ENCODE measurements around the gene SIPA1L3.

The SIPA1L3 gene

GRCh38 chr19:38152461-38153379 is 245.7 kb downstream of the SIPA1L3 start:
- DNase-seq (ENCODE audit: low read depth): no peak

DNA sequence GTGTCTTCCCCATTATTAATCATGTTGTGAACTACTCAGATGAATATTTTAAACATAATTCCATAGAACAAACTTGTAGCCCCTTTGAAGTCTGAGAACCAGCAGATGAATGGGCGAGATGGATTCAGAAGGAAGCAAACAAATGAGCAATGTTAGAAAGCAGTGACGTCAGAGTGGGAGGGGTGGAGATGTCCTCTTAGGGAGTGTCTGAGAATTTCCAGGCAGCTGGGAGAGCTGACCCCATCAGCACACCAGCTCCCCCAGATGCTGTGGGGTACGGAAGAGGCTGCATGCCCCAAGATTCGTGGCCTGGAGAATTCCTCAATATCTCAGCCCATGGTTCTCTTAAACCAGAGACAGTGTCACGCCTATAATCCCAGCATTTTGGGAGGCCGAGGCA is 248.4 kb downstream of the SIPA1L3 start:
- no peak for DNase-seq (ENCODE audit: low read depth)

DNA sequence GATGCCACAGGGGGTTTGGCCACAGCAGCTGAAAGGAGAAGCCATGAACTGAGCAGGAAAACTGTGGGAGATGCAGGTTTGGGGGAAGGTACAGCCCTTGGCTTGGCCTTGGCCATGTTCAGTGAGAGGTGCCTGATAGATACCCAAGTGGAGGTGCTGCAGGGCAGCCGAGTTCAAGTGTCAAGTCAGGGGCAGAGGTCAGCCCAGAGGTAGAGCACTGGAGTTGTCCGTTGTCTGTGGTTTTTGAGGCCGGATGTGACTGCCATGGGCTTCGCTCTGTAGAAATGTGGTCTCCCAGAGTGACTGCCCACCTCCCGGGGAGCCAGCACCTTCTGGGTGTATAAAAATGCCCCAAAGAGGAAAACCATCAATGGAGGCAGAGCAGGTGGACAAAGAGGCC is 251.7 kb downstream of the SIPA1L3 start:
- DNase-seq (ENCODE audit: low read depth): no peak

- no peak for DNase-seq (ENCODE audit: low read depth)
These were observed 255.1 kb downstream of the SIPA1L3 start for GRCh38 chr19:38162094-38162493.

GRCh38 chr19:38162632-38163031 is 255.6 kb downstream of the SIPA1L3 start:
- no peak for DNase-seq (ENCODE audit: low read depth)

GRCh38 chr19:38163419-38164290 is 256.6 kb downstream of the SIPA1L3 start:
- DNase-seq (ENCODE audit: low read depth): no peak

DNA sequence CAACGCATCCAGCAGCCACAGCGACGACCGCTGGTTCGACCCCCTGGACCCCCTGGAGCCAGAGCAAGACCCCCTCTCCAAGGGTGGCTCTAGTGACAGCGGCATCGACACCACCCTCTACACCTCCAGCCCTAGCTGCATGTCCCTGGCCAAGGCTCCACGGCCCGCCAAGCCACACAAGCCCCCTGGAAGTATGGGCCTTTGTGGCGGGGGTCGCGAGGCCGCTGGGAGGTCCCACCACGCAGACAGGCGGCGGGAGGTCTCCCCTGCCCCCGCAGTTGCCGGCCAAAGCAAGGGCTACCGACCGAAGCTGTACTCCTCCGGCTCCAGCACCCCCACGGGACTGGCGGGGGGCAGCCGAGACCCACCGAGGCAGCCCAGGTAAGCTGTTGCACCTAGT is 257.5 kb downstream of the SIPA1L3 start:
- no peak for DNase-seq (ENCODE audit: low read depth)

DNA sequence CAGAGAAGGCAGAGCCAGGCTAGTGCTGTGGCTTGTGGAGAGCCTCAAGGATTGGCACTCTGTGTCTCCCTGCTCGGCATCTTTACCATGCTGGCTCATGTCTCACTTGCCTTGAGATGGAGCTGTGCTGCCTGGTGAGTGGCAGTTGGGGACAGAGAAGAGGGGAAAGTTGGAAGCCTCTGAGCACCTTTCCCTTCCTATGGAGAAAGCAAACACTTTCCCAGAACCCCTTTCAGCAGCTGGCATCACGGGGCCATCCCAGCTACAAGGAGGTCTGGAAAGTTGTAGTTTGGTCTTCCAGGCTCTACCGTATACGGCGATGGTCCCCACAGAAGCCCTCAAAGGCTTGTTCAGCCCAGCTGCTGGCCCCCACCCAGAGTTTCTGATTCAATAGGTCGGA is 258.3 kb downstream of the SIPA1L3 start:
- DNase-seq (ENCODE audit: low read depth): no peak

- DNase-seq (ENCODE audit: low read depth): no peak
These were observed 261.6 kb downstream of the SIPA1L3 start for GRCh38 chr19:38168637-38169036.

DNA sequence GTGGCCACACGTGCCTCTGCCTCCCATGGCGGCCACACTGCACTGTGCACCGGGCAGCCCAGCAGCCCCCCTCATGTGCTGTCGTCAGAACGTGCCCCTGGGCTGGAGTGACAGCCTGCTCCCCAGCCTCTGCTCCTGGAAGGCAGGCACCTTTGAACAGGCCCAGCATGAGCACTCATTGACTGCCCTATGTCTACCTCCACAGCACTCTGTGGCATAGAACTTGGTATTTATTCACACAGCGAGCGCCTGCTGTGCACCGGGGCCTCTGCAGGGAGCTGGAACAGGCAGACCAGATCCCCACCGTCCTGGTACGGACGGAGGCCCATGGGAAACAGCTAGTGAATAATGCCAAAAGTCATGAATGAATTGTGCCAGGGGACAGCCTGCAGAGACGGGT is 263.3 kb downstream of the SIPA1L3 start:
- DNase-seq (ENCODE audit: low read depth): no peak

DNA sequence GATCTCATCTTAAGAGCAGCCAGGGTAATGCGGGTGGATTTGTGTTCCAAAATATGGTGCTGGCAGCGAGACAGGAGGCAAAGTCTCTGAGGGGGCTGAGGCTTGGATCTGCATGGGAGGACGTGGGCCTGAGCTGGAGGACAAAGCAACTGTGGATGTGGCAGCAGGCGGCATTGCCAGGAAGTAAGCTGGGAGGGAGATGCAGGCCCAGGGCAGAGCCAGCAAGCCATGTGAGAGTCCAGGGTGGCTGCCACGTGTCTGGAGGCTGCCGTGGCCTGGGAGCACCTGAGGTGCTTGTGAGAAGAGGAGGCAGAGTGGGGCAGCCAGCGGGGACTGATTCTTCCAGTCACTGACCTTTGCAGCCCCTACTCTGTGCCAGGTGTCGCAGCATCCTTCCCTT is 265.0 kb downstream of the SIPA1L3 start:
- no peak for DNase-seq (ENCODE audit: low read depth)

GRCh38 chr19:38173291-38174041 is 266.5 kb downstream of the SIPA1L3 start:
- DNase-seq (ENCODE audit: low read depth): no peak

DNA sequence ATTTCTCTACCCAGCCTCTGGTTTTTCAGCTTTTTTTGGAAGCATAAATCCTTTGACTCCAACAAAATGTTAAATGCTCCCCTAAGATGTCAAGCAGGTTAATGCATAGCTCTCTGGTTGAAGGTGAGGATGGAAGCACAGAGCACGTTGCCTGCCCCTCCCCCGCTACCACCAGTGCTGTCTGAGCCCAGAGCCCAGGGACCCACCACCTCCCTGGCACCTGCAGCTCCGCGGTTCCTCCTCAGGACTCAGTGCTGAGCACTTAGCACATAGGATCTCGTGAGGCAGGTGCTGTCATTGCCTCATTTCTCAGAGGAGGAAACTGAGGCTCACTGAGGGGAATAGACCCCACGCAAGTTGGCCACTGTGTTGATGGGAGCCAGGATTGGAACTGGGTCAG is 268.4 kb downstream of the SIPA1L3 start:
- DNase-seq (ENCODE audit: low read depth): no peak

DNA sequence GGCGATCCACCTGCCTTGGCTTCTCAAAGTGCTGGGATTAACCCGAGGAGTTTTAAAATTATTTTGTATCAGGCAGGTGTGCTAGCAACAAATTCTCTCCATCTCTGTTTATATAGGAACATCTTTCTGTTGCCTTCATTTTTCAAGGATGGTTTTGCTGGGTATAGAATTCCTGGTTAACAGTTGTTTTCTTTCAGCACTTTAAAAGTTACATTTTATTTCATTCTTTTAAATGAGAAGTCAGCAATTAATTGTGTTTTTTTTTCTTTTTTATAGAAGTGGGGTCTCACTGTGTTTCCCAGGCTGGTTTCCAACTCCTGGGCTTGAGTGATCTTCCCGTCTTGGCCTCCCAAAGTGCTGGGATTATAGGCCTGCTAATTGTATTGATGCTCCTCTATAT is 273.1 kb downstream of the SIPA1L3 start:
- DNase-seq (ENCODE audit: low read depth): no peak

- DNase-seq (ENCODE audit: low read depth): no peak
These were observed 275.7 kb downstream of the SIPA1L3 start for GRCh38 chr19:38182536-38183210.

DNA sequence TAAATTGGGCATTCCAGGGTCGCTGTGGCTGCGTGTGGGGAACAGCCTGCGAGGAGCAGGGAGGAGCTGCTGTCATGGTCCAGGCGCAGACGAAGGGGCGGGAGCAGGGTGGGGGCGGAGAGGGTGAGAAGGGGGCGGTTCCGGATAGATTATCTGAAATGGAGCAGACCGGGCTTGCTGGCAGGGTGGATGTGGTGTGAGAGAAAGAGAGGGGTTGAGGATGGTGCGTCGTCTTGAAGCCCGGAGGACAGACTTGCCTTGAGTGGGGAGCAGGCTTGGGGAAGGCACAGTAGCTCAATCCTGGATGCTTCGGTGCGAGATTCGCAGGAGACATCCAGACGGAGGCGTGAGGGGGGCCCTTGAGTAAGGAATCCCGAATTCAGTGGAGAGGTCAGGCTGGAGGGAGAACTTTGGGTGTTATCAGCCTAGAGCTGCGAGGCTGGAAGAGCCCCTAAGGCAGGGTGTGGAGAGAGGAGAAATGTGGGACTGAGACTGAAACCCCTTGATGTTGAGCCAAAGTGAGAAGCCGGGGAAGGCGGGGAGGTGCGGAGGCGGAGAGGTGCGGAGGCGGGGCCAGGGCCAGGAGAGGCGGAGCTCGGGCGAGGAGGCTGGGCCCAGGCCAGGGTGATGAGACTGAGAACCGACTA is 276.4 kb downstream of the SIPA1L3 start:
- DNase-seq (ENCODE audit: low read depth): no peak

- no peak for DNase-seq (ENCODE audit: low read depth)
These were observed 277.8 kb downstream of the SIPA1L3 start for GRCh38 chr19:38184815-38185214.

GRCh38 chr19:38185562-38185961 is 278.6 kb downstream of the SIPA1L3 start:
- DNase-seq (ENCODE audit: low read depth): no peak

- DNase-seq (ENCODE audit: low read depth): no peak
These were observed 283.1 kb downstream of the SIPA1L3 start for GRCh38 chr19:38190061-38190460.

DNA sequence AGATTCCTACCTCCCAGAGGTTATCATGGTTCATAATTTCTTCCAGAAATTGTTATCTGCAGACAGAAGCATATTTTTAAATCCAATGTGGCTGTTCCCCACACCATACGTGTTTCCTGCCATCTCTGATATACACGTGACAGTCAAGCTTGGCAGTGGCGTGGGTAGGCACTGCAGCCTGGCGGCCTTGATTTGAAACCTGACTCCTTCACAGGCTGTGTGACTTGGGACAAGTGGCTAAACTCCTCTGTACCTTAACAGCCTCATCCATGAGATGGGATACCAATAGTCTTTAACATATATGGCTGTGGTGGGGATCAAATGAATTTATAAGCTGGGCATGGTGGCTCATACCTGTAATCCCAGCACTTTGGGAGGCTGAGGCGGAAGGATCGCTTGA is 283.8 kb downstream of the SIPA1L3 start:
- no peak for DNase-seq (ENCODE audit: low read depth)

- no peak for DNase-seq (ENCODE audit: low read depth)
These were observed 284.7 kb downstream of the SIPA1L3 start for GRCh38 chr19:38191747-38192146.

Data from activated T-cell treated with anti-CD3 and anti-CD28 coated beads for 1 hour (primary cell).